AG04449 (cell line): Measurements from ENCODE around the gene MRAS.

Source experiments
- CTCF ChIA-PET: fragments of 350-600 bp; formaldehyde crosslinking; extraction: SDS; loops from one replicate; lab custom pipeline; 2021; ENCODE audit warnings: antibody characterized with exemption; lab: Yijun Ruan, JAX
- POLR2A ChIA-PET: fragments of 400-600, 350-600 bp; formaldehyde crosslinking; extraction: SDS; loops from one replicate; lab custom pipeline; 2020; ENCODE audit warnings: antibody characterized with exemption, inconsistent platforms; lab: Yijun Ruan, JAX
- DNase-seq: peaks from one replicate; pipeline ENCODE4 v3.0.0-alpha.2; 2010; ENCODE audit warnings: low read depth, low spot score
- H3K4me3 ChIP-seq: 2 replicates; pipeline ENCODE4 v1.5.1; 2011; ENCODE audit warnings: low read depth, mild to moderate bottlenecking, control low read depth, low read length
- CTCF ChIP-seq: IDR thresholded peaks from one replicate; pipeline ENCODE4 v1.5.1; 2011; ENCODE audit warnings: mild to moderate bottlenecking, moderate library complexity, low read length, control low read depth, inconsistent platforms; ENCODE audit not compliant: insufficient read depth; ENCODE audit errors: missing control alignments

MRAS gene

GRCh38 chr3:138371070-138371965 lies 22.9 kb downstream of the MRAS start:
- CTCF ChIA-PET = interaction anchor here (0.9 to 1.1 kb wide), 3 partner anchors 40 to 552 kb away, joined by 3 to 4 read pairs (median 4); no protein-coding TSS in a partner anchor
- no peak overlapping the region for H3K4me3 ChIP-seq
- POLR2A ChIA-PET = no interaction called here
- DNase-seq = no peak
- no peak for TF ChIP-seq CTCF

GRCh38 chr3:138373087-138373735 lies 24.8 kb downstream of the MRAS start:
- ChIA-PET CTCF (interaction anchor here (1.5 kb wide), 1 partner anchor 43 kb away, joined by 3 read pairs; no protein-coding TSS in a partner anchor), POLR2A (no interaction called here)
- no peak for TF ChIP-seq CTCF
- no peak overlapping the region for H3K4me3 ChIP-seq
- no peak for DNase-seq

- no peak overlapping the region for H3K4me3 ChIP-seq
- ChIA-PET CTCF (interaction anchor here (1.5 kb wide), 1 partner anchor 43 kb away, joined by 3 read pairs; no protein-coding TSS in a partner anchor), POLR2A (no interaction called here)
- no peak for DNase-seq
- TF ChIP-seq CTCF = no peak
Observed at GRCh38 chr3:138373736-138374094, 25.3 kb downstream of the MRAS start.

GRCh38 chr3:138374573-138375134 lies 26.3 kb downstream of the MRAS start:
- no peak for TF ChIP-seq CTCF
- CTCF ChIA-PET = no interaction called here

GRCh38 chr3:138375447-138375846 lies 27.1 kb downstream of the MRAS start:
- no peak overlapping the region for H3K4me3 ChIP-seq
- no peak for DNase-seq
- ChIA-PET CTCF (interaction anchor here (1.9 kb wide), 1 partner anchor 43 kb away, joined by 12 read pairs; no protein-coding TSS in a partner anchor), POLR2A (no interaction called here)
- no peak for TF ChIP-seq CTCF

More at GRCh38 chr3:138374573-138375134, 26.3 kb downstream of the MRAS start:
- POLR2A ChIA-PET = no interaction called here
- no peak for DNase-seq
- no peak overlapping the region for H3K4me3 ChIP-seq
